ENCODE measurements around the gene TPM3. TPM values are rescaled to one million over a fixed set of nuclear protein-coding genes. Genes with fewer than 3 reads are reported as not detected.

The TPM3 gene
- total RNA-seq, 2 donors from 2014 or later: 74.2 to 131 TPM

DNA sequence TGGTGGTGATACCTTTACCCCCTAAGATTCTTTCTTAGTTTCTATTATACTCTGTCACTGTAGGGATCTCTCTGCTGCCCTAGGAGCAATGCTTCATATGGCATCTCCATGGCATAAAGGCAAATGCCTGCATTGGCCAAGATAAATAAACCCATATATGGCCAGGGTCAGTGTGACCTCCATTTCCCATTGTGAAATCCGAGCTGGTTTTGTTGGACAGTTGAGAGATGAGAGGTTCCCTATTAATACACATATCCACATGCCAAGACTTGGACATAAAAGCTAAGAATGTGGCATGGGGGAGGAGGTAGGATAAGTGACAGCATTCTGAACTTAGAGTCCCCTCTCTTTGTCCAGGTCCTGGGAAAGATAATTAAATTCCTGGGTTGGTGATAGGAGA lies 1.4 kb downstream of the TPM3 start:
- 0 to 10% methylated on average over 1 of the region's 1 CpG for WGBS, 2 donors
- H3K27ac ChIP-seq: peak overlapping the region in 1 of 4 donors; percentile 15
- H3K36me3 ChIP-seq (replicated peaks in 1 of 2; ENCODE audit: insufficient read depth in 1 of 2, low read depth in 2 of 2): no peaks in the 10 kb centered on the region
- H3K27me3 ChIP-seq: no peaks in the 10 kb centered on the region
- no peak for ATAC-seq
- intact Hi-C loops (cut with DNase I): no loop called here
- no peak for TF ChIP-seq POLR2A (IDR thresholded peaks at IDR 0.05)
- TF ChIP-seq, protein P1, sequence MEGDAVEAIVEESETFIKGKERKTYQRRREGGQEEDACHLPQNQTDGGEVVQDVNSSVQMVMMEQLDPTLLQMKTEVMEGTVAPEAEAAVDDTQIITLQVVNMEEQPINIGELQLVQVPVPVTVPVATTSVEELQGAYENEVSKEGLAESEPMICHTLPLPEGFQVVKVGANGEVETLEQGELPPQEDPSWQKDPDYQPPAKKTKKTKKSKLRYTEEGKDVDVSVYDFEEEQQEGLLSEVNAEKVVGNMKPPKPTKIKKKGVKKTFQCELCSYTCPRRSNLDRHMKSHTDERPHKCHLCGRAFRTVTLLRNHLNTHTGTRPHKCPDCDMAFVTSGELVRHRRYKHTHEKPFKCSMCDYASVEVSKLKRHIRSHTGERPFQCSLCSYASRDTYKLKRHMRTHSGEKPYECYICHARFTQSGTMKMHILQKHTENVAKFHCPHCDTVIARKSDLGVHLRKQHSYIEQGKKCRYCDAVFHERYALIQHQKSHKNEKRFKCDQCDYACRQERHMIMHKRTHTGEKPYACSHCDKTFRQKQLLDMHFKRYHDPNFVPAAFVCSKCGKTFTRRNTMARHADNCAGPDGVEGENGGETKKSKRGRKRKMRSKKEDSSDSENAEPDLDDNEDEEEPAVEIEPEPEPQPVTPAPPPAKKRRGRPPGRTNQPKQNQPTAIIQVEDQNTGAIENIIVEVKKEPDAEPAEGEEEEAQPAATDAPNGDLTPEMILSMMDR (IDR thresholded peaks at IDR 0.05): no peak
- no peak for DNase-seq
- H3K9me3 ChIP-seq: no peaks in the 10 kb centered on the region
- H3K4me1 ChIP-seq: peaks cover 73% of the 10 kb centered on the region
- no peak overlapping the region for H3K4me3 ChIP-seq

DNA sequence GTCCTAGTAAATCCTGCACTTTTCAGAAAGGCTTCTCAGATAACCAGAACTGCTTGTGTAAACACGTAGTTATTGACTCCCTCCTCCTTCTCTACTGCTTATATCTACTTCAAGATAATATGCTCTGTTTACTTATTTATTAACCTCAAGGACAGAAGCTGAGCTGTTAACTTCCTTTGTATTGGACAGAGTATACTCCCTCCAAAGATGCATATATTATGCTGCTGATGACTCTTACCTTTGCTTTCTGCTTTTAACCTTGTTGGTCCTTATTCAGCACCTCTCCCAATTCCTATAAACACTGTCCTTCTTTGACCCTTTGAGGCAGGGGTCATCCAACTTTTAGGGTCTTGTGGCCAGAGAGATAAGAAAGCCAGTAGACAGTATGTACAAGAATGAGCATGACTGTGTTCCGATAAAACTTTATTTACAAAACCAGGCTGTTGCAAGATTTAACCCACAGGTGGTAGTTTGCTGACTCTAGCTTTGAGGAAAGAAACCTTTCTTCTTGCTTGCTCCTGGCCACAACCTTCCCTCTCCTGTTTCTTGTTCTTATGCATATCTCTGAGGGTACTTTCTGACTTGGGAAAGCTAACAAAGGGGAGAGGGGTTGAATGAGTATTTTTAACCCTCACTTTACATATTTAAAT lies 4.9 kb downstream of the TPM3 start:
- TF ChIP-seq, protein P1 (IDR thresholded peaks at IDR 0.05): no peak
- TF ChIP-seq POLR2A (IDR thresholded peaks at IDR 0.05): no peak
- Histone ChIP-seq H3K9me3 (no peaks in the 10 kb centered on the region), H3K36me3 (replicated peaks in 1 of 2; ENCODE audit: insufficient read depth in 1 of 2, low read depth in 2 of 2) (no peaks in the 10 kb centered on the region), H3K27ac (peak overlapping the region in 3 of 4 donors; percentile 23 to 64 (median 56)), H3K4me3 (no peak overlapping the region), H3K27me3 (no peaks in the 10 kb centered on the region), H3K4me1 (peaks cover 52% of the 10 kb centered on the region)
- DNase-seq: no peak
- intact Hi-C loops (cut with DNase I): no loop called here
- WGBS, 2 donors: 12 to 19% methylated on average over 2 of the region's 2 CpGs
- peak; percentile 14 for ATAC-seq

DNA sequence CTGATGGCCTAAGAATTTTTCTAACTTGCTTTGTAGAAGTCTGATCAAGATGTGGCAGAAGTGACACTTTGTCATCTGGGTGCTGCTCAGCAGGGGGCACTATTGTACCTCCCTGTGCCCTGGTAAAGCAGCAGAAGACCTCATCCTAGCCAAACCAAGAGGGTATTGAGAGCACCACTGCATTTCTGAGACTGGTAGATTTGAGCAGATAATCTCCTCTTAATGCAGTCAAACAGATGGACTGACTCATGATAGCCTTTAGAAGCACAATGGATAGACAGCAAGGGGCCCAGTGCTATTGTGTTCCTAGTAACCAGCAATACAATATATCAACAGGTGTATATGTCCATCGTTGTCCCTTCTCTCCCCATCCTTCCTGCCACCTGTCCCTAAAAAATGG lies 5.7 kb downstream of the TPM3 start:
- Histone ChIP-seq H3K9me3 (no peaks in the 10 kb centered on the region), H3K27me3 (no peaks in the 10 kb centered on the region), H3K27ac (peak overlapping the region in 3 of 4 donors; percentile 11 to 56 (median 27)), H3K4me3 (no peak overlapping the region), H3K36me3 (replicated peaks in 1 of 2; ENCODE audit: insufficient read depth in 1 of 2, low read depth in 2 of 2) (no peaks in the 10 kb centered on the region), H3K4me1 (peaks cover 58% of the 10 kb centered on the region)
- no peak for ATAC-seq
- intact Hi-C loops (cut with DNase I): no loop called here
- WGBS, 2 donors: 23 to 31% methylated on average over 1 of the region's 1 CpG
- peak; percentile 75 to 87 (median 82) for DNase-seq
- TF ChIP-seq, protein P1 (IDR thresholded peaks at IDR 0.05): peak; percentile 40 to 74 (median 67)
- no peak for TF ChIP-seq POLR2A (IDR thresholded peaks at IDR 0.05)

DNA sequence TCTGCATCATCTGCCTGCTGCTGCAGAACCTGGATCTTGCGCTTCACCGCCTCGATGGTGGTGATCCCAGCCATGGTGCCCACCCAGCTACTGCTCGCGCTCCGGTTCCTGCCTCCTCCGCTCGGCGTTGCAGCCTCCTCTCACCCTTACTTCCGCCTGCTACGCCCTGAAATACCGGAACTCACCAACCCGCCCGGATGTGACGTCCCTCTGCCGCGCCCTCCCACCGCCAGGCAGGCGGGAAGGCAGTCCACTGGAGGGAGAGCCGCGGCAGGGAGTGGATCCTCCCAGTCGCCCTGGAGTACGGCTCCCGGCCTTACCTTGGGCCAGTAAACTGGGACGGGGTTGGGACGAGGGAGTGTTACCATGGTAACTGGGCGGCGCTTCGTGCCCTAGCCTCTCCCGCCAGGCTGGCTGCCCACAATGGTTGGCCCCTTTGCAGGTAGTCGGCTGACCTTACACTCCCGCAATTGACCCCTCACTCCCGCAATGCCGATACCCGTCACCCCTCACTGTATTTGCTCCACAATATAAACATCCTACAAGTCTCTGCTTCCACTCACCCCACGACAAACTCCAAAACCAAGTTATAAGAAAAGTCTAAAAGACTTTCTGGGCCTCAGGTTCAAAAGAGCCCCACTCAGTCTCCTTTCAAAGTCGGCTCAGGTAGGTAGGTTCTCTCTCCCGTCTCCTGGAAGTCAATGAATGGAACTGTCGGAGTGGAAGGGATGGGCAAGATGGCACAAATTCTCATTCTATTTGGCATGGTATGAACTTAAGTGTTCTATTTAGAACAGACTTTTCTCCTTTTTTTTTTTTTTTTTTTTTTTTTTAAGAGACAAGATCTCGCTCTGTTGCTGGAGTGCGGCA lies 8.6 kb downstream of the TPM3 start:
- WGBS, 2 donors: 2 to 6% methylated on average over 15 to 41 of the region's 41 CpGs
- Histone ChIP-seq H3K27me3 (no peaks in the 10 kb centered on the region), H3K4me1 (peaks cover 78% of the 10 kb centered on the region), H3K27ac (peak overlapping the region; percentile 57 to 94 (median 84)), H3K9me3 (no peaks in the 10 kb centered on the region), H3K4me3 (peak overlapping the region; percentile 46 to 79), H3K36me3 (replicated peaks in 1 of 2; ENCODE audit: insufficient read depth in 1 of 2, low read depth in 2 of 2) (no peaks in the 10 kb centered on the region)
- TF ChIP-seq, protein P1 (IDR thresholded peaks at IDR 0.05): peak in 4 of 7 experiments; percentile 39 to 59 (median 52)
- peak; percentile 97 to 99 (median 99) for TF ChIP-seq POLR2A (IDR thresholded peaks at IDR 0.05)
- ATAC-seq (peak; percentile 97), DNase-seq (peak; percentile 98 to 99 (median 99))
- intact Hi-C loops (cut with DNase I): no loop called here
